Stimulated activated CD8-positive, alpha-beta memory T cell treated with anti-CD3 and anti-CD28 coated beads, Interleukin-12 subunit alpha, Interleukin-12 subunit beta, amount 100 ng/mL, for 4 hours (primary cell): Measurements from ENCODE around the gene GRIK2.

Experiments
- DNase-seq: peaks from one replicate; pipeline ENCODE4 v3.0.0-alpha.2; 2020; ENCODE audit warnings: low read depth

Gene GRIK2

GRCh38 chr6:101716810-101717209 lies 323.3 kb downstream of the GRIK2 start:
- no peak for DNase-seq

DNA sequence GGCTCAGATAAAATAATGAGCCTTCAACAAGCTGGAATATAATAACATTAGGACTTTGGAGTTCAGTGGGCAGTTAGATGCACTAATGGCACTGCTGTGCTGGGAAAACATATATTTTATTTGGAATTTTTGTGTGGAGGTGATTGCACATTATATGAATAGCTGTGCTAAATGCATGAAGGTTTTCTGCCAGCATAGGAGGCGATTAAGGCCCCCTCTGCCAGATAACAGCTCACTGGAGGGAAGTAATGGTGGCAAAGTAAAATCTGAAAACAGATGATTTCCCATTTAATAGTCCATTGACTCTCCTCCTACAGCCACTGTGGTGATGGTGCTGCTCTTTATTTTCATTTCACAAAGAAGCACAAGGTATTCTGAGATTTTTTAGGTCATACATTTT lies 326.0 kb downstream of the GRIK2 start:
- DNase-seq: no peak

GRCh38 chr6:101722471-101722870 lies 329.0 kb downstream of the GRIK2 start:
- no peak for DNase-seq

DNA sequence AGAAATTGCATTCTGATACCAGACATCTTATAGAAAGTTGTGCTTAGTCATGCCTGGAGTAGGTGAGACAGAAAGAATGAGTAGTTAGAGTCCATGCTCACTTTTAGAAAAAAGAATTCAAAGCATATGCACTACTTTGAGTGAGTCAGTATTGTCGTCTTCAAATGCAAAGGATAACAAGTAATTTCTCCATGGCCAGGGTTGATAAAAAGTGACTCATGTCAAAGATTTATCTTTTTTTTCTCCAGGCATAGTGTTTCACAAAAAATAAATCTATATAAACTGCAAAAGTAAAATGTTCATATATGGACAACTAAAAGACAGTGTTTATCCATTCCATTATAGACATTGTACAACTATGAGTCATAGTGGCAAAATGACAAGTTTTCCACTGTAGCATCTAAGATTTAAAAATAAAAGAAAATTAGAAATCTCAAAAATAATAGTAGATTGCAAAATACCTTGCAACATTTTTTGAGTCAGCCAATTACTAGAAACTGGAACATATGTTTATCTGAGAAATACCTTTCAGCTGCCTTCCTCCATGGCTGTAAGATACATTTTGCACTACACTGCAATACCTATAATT lies 329.6 kb downstream of the GRIK2 start:
- DNase-seq: no peak

GRCh38 chr6:101728388-101728787 lies 334.9 kb downstream of the GRIK2 start:
- DNase-seq: no peak

GRCh38 chr6:101728956-101729355 lies 335.4 kb downstream of the GRIK2 start:
- no peak for DNase-seq

DNA sequence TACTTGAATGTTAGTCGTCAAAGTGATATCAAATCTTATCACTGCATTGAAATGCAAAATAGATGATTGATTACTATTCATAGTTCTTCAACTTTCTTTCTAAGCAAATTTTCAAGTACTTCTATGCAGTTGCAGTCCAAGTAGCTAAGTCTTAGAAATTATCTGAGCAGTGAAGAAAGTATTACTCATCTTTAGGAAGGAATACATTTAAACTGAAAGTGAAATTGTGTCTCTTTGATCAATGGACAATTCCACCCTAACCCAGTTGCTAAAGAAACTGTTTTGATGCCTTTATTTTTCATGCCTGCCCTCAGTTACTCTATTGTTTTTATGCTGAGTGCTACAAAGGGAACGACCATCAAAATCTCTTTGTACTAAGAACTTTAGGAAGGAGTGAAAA lies 337.4 kb downstream of the GRIK2 start:
- DNase-seq: no peak

DNA sequence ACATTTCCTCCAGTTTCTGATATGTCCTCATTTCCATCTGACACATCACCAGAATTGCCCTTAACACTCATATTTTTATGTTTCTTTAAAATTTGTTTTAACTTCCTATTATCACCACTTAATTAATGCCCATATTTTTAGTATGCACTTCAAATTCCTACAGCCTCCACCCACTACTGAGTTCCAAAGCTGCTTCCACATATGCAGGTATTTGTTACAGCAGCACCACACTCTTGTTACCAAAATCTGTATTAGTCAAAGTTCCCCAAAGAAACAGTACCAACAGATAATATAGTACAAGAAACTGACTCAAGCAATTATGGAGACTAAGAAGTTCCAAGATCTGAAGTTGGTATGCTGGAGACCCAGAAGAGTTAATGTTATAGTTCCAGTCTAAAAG lies 340.4 kb downstream of the GRIK2 start:
- no peak for DNase-seq

DNA sequence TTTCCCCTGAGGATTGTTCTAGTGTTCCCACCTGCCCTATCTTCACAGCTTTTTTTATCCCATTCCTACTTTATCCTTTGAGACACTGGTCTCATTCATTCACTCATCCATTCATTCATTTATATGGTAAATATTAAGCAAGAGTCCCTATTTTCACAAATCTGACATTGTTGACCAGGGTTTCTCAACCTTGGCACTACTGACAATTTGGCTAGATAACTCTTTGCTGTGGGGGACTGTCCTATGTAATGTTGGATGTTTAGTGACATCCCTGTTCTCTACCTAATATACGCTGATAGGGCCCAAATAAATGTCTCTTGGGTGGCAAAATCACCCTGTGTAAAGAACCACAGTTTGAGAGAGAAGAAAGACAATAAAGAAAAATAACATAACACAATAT lies 345.0 kb downstream of the GRIK2 start:
- no peak for DNase-seq

DNA sequence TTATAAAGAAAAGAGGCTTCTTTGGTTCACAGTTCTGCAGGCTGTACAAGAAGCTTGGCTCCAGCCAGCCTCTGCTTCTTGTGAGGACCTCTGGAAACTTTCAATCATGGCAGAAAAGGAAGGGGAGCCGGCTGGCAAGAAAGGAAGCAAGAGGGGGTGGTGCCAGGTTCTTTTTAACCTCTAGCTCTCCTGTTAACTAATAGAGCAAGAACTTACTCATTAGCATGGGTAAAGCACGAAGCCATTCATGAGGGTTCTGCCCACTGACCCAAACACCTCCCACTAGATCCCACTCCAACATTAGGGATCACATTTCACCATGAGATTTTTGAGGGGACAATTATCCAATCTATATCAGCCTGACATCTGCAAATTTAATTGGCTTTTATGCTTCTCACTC lies 347.1 kb downstream of the GRIK2 start:
- DNase-seq: no peak

DNA sequence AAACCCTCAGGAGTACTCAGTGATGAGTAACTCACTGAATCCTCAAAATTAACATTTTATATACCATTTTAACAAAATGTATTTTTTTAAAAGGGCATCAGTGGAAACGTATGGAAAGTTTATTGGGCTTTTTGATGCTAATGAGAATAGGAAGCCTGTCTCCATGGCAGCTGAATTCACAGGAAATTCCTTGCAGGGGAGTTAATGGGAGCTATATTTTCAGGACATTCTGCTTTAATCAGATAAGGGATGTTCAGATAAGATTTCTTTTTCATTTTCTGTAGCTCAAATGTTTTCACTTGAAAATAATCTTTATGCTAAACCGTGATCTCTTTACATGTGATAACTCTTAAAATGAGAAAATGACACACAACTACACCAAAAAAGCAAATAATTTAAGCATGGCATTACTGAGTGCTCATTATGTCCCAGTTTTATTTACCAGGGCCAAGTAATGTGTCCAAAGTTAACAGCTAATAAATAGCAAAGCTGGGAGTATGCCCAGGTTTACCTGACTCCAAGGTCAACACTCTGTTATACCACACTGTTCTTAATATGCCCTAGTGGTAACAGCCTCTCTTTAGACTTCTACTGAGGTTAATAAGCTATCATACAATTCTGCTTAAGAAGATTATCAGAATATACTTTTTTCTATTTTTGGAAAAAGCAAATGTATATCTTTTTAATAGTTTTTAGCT lies 348.1 kb downstream of the GRIK2 start:
- DNase-seq: no peak

GRCh38 chr6:101747160-101747559 lies 353.7 kb downstream of the GRIK2 start:
- no peak for DNase-seq

- DNase-seq: no peak
These were observed 354.2 kb downstream of the GRIK2 start for GRCh38 chr6:101747716-101748115.

DNA sequence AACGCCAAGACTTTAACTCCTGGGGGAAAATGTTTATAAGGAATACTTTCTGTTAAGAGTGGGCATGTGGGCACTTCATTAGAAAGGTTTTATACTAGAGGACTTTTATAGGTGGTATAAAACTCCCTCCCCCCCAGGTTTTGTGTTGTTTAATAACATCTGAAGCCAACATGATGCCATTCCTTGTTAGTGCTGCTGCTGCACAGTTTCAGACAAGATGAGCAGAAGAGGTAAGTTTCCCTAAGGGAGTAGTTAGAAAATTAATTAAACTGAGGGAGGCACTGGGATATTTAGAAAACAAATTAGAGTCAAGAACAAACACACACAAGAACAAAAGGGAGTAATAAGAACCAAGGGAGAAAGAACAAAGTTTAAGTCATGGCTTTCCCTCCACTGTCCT lies 362.4 kb downstream of the GRIK2 start:
- DNase-seq: no peak

DNA sequence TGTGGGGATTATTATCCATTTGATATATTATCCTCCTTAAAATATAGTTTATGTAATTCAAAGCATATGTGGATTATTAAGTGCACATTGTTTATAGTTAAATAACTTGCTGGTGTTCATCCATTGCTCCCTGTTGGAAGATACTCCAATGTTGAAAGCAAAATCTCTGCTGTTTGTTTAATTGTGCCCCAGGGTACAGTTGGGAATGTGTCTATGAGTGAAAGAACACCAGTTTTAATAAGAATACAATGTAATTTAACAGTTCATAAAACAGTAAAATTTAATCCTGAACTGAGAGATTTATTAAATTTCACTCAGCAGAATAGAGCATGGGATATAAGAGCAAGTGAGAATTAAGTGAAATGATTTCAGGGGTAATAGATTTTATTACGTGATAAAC lies 364.9 kb downstream of the GRIK2 start:
- DNase-seq: no peak

DNA sequence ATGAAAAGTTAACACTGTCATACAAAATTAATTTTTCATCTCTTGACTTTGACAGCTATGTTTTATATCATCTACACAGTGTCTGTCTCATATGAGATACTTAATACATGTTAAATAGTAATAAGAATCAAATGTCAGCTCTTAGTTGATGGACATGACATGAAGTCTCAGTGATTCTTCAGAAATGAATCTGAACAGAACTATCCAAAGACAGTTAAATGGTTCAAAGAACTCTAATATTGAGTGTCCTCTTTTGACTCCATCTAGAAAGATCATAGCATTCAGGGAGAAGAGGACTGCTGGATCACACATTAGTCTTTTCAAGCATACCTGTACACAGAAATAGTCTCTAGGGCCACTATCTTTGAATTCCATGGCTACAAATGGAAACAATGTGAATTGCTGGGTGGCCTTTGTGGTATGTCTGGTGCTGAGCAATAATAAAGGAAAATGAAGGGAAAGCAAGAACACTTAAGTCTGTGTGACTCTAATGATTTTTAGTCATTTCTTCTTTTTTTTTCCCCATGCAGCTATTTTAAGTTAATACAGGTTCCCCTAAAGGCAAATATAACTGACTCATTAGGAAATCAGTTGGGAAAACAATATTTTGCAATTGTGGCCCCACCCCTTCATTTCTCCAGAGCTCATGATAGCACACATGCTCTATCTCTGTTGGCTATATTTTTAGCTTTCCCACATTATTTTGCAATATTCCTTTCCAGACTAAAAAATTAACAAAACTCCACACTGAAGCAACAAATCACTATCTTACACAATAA lies 367.5 kb downstream of the GRIK2 start:
- no peak for DNase-seq

- DNase-seq: no peak
These were observed 369.3 kb downstream of the GRIK2 start for GRCh38 chr6:101762851-101763250.

- no peak for DNase-seq
These were observed 371.8 kb downstream of the GRIK2 start for GRCh38 chr6:101765281-101765680.

DNA sequence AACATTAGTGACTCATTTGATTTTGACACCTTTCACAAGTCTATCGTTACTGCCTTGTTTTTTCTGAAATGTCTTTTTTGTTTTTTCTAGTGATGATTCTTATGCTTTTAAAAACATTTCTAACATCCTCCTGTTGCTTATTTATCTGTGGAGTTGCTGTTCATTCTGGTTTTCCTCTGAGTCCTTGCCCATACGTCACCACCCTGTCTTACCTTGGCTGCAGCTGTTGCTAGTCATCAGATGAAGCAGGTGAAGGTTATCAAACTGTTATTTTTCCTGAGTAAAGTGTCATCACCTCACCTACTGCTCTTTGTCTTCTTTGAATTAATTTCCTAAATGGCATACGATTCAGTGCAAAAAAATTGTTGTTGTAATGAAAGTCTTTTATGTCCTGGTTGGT lies 376.6 kb downstream of the GRIK2 start:
- DNase-seq: no peak

DNA sequence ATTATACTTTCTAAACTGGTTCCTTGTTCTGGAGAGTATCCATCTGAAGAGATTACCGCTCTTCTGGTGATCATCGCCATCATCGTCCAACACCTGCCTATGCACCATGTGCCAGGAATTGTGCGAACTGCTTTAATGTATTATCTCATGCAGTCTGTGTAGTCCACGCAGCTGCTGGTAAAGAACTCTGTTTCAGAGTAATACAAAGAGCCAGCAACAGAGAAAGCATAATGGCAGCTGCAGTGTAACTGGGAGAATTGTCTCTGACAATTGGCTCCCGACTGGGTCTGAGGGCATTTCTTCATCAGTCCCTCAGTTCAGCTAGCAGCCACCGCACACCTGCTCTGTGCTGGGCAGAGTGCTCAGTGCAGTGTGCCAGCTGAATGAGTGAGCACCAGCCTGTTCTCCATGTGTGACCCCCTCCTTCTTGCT lies 383.4 kb downstream of the GRIK2 start:
- no peak for DNase-seq

GRCh38 chr6:101777646-101778045 lies 384.1 kb downstream of the GRIK2 start:
- DNase-seq: no peak

GRCh38 chr6:101779051-101779844 lies 385.7 kb downstream of the GRIK2 start:
- no peak for DNase-seq

DNA sequence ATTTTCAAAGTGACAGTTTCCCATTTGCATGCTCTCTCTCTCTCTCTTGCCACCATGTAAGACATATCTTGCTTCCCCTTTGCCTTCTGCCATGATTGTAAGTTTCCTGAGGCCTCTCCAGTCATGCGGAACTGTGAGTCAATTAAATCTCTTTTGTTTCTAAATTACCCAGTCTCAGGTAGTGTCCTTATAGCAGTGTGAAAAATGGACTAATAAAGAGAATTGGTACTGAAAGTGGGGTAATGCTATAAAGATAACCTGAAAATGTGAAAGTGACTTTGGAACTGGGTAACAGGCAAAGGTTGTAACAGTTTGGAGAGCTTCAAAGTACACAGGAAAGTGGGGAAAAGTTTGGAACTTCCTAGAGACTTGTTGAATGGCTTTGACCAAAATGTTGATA lies 389.8 kb downstream of the GRIK2 start:
- DNase-seq: no peak
